HCT116 (cell line): Measurements from ENCODE around the gene LRP1B.

Experiments
- ATF3 ChIP-seq: IDR thresholded peaks from 2 replicates; pipeline ENCODE4 v1.6.1; 2012
- CEBPB ChIP-seq: IDR thresholded peaks from 2 replicates; pipeline ENCODE4 v1.6.1; 2012; ENCODE audit warnings: low read depth
- CTCF ChIP-seq, 3 experiments: fragments of 200-600 bp in 1 of 3; sonication (generic) in 1 of 3; IDR thresholded peaks in 2 of 3; conservative IDR thresholded peaks in 1 of 3; 2 replicates each; pipeline ENCODE4 v1.5.1; 2012 to 2017; ENCODE audit warnings: low read depth in 2 of 3, low read length in 2 of 3, antibody characterized with exemption in 1 of 3, borderline replicate concordance in 1 of 3, control low read depth in 1 of 3, mild to moderate bottlenecking in 1 of 3, mixed read lengths in 1 of 3, mixed run types in 1 of 3, moderate library complexity in 1 of 3; ENCODE audit not compliant: insufficient read depth in 1 of 3
- EGR1 ChIP-seq: IDR thresholded peaks from 2 replicates; pipeline ENCODE4 v1.6.1; 2012; ENCODE audit warnings: low read depth
- POLR2AphosphoS5 ChIP-seq: IDR thresholded peaks from 2 replicates; pipeline ENCODE4 v1.6.1; 2011; ENCODE audit warnings: mild to moderate bottlenecking, low read depth, low read length, moderate library complexity
- SP1 ChIP-seq: IDR thresholded peaks from 2 replicates; pipeline ENCODE4 v1.6.1; 2012; ENCODE audit warnings: low read depth

- TF ChIP-seq CTCF (IDR thresholded peaks at IDR 0.05 in 2 of 3, conservative IDR thresholded peaks at IDR 0.05 in 1 of 3; ENCODE audit: borderline replicate concordance in 1 of 3, insufficient read depth in 1 of 3, low read depth in 2 of 3, low read length in 2 of 3), result no peak
- no peak for TF ChIP-seq ATF3
- TF ChIP-seq POLR2AphosphoS5, result no peak
- no peak for TF ChIP-seq SP1
- TF ChIP-seq CEBPB, result no peak
- TF ChIP-seq EGR1, result no peak
These were observed 560.2 kb downstream of the LRP1B start for GRCh38 chr2:141570474-141571131.
